Type B pancreatic cell (in vitro differentiated cells): ENCODE results near the gene UBXN11. TPM values are rescaled to one million over a fixed set of nuclear protein-coding genes. Genes with fewer than 3 reads are reported as not detected.
A peak's percentile ranks its signal among the peaks of the same experiment; 100 is the strongest.

Experiments used
- DNase-seq: peaks from one replicate; pipeline ENCODE4 v3.0.0; 2021; ENCODE audit warnings: mixed read lengths; ENCODE audit not compliant: unreplicated experiment; ENCODE audit errors: extremely low spot score
- H3K27ac Mint-ChIP-seq: 2 replicates; pipeline ENCODE4 v1.8.0; 2021; ENCODE audit warnings: mild to moderate bottlenecking, mixed read lengths
- H3K27me3 Mint-ChIP-seq: 2 replicates; pipeline ENCODE4 v1.8.0; 2021; ENCODE audit warnings: mixed read lengths
- H3K36me3 Mint-ChIP-seq: 2 replicates; pipeline ENCODE4 v1.8.0; 2021; ENCODE audit warnings: mixed read lengths
- H3K4me1 Mint-ChIP-seq: one replicate; pipeline ENCODE4 v1.8.0; 2021; ENCODE audit warnings: mixed read lengths; ENCODE audit not compliant: unreplicated experiment
- H3K4me3 Mint-ChIP-seq: 2 replicates; pipeline ENCODE4 v1.8.0; 2021; ENCODE audit warnings: mild to moderate bottlenecking, mixed read lengths
- H3K9me3 Mint-ChIP-seq: 2 replicates; pipeline ENCODE4 v1.8.0; 2021; ENCODE audit warnings: mixed read lengths
- long read RNA-seq: library from polyadenylated mRNA; unstranded; transcript quantifications from one replicate; pipeline ENCODE4 v2.0.0, GENCODE V29; 2020
- total RNA-seq: library from RNA; stranded (reverse); gene quantifications from 2 replicates; pipeline ENCODE4 v1.2.1, GENCODE V29; 2021; ENCODE audit warnings: low replicate concordance
- TF ChIP-seq, protein P1 (sequence below): fragments of 200-600 bp; sonication (generic); conservative IDR thresholded peaks from 2 replicates; pipeline ENCODE4 v1.5.0; 2021; ENCODE audit warnings: antibody characterized with exemption, mild to moderate bottlenecking

UBXN11 gene
- 27.1 and 50.5 TPM in 2 replicates for total RNA-seq
- long read RNA-seq, partial matches to known transcripts = 2 of 28 reads
- long read RNA-seq, other reads (novel, unspliced or antisense) = 20 of 28 reads

GRCh38 chr1:26306290-26307229, at the start of gene UBXN11:
UBXN11 (minus strand) TSS chr1:26306636; CDS start chr1:26302883, 3,753 bp downstream.
- Mint-ChIP-seq H3K4me1 (peaks cover 15% of the 10 kb centered on the region), H3K4me3 (peak within 1 kb of the TSS; percentile 100), H3K36me3 (no peaks in the 10 kb centered on the region), H3K9me3 (no peaks in the 10 kb centered on the region), H3K27ac (peak within 1 kb of the TSS; percentile 96), H3K27me3 (no peaks in the 10 kb centered on the region)
- DNase-seq = peak; percentile 90
- TF ChIP-seq, protein P1, sequence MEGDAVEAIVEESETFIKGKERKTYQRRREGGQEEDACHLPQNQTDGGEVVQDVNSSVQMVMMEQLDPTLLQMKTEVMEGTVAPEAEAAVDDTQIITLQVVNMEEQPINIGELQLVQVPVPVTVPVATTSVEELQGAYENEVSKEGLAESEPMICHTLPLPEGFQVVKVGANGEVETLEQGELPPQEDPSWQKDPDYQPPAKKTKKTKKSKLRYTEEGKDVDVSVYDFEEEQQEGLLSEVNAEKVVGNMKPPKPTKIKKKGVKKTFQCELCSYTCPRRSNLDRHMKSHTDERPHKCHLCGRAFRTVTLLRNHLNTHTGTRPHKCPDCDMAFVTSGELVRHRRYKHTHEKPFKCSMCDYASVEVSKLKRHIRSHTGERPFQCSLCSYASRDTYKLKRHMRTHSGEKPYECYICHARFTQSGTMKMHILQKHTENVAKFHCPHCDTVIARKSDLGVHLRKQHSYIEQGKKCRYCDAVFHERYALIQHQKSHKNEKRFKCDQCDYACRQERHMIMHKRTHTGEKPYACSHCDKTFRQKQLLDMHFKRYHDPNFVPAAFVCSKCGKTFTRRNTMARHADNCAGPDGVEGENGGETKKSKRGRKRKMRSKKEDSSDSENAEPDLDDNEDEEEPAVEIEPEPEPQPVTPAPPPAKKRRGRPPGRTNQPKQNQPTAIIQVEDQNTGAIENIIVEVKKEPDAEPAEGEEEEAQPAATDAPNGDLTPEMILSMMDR = no peak

DNA sequence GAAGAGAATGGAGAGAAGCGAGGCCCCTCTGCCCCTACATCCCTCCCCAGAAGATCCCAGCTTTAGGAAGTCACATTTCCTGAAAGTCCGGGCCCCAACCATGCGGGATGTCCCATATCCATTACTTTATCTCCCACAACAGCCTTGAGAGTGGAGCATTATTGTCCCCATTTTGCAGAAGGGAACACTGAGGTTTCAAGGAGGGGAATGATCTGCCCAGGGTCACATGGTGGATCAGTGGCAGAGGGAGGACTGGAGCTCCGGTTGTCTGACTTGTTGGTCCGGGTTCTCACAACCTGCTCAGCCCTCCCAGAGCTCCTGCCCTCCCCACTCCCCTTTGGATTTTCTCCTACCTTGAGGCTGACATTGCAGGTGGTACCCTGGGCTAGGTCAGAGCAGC, 49.7 kb upstream of the UBXN11 start:
- Mint-ChIP-seq H3K27ac (peak overlapping the region; percentile 95), H3K4me1 (peaks cover 19% of the 10 kb centered on the region), H3K9me3 (no peaks in the 10 kb centered on the region), H3K4me3 (peak overlapping the region; percentile 52), H3K27me3 (peaks cover 38% of the 10 kb centered on the region), H3K36me3 (no peaks in the 10 kb centered on the region)
- DNase-seq = no peak
- TF ChIP-seq, protein P1 = no peak

GRCh38 chr1:26354972-26355371, 48.5 kb upstream of the UBXN11 start:
- DNase-seq = no peak
- Mint-ChIP-seq H3K27me3 (peaks cover 27% of the 10 kb centered on the region), H3K4me3 (no peak overlapping the region), H3K4me1 (peaks cover 17% of the 10 kb centered on the region), H3K36me3 (no peaks in the 10 kb centered on the region), H3K27ac (peak overlapping the region; percentile 95), H3K9me3 (no peaks in the 10 kb centered on the region)
- TF ChIP-seq, protein P1 = no peak

- Mint-ChIP-seq H3K4me3 (peak within 1 kb of the TSS; percentile 80), H3K9me3 (no peaks in the 10 kb centered on the region), H3K27ac (peak within 1 kb of the TSS; percentile 95), H3K27me3 (peaks cover 19% of the 10 kb centered on the region), H3K4me1 (peaks cover 21% of the 10 kb centered on the region), H3K36me3 (no peaks in the 10 kb centered on the region)
- TF ChIP-seq, protein P1 = no peak
- DNase-seq = no peak
These were observed 47.8 kb upstream of the UBXN11 start, which contains the start of gene CRYBG2 for GRCh38 chr1:26353976-26354820. CRYBG2 (minus strand) TSS chr1:26354130; CDS start chr1:26346657, 7,473 bp downstream.

DNA sequence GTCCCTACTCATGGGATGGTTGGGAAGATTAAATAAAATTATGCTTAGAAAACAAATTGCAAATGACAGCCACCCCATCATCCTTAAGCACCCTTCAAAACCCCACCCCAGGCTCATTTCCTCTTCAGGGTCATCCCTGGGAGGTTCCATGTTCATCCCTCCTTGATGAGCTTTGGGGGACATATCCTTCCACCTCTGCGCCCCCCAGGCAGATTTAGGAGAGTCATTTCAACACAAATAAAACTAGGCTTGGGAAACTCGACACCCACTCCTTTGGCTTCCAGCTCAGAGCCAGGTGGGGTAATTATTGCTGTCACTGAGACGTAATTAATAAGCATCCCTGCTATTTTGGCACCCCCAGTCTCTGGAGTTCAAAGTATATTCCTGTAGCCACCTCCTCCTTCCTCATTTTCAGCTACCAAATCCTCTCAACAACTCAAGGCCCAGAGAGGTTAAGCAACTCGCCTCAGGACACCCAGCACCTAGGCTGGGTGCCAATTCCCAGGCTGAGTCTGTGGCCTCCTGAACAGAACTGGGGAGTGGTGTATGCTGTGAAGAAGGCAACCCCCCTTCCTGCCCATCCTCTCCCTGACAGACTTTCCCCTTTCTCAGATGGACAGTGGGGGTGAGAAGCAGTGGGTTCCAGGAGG, 46.9 kb upstream of the UBXN11 start:
- Mint-ChIP-seq H3K4me3 (peak overlapping the region; percentile 80), H3K27me3 (peaks cover 11% of the 10 kb centered on the region), H3K4me1 (peaks cover 21% of the 10 kb centered on the region), H3K36me3 (no peaks in the 10 kb centered on the region), H3K27ac (peak overlapping the region; percentile 95), H3K9me3 (no peaks in the 10 kb centered on the region)
- no peak for DNase-seq
- TF ChIP-seq, protein P1 = no peak
